ENCODE data around the gene PCDHGA9. TPM values are rescaled to one million over a fixed set of nuclear protein-coding genes. Genes with fewer than 3 reads are reported as not detected.

The PCDHGA9 gene
- 10 to 100 TPM; 12.0 to 18.6 TPM for total RNA-seq

- Histone ChIP-seq H3K4me1 (ENCODE audit: control insufficient read depth in 1 of 2, low read depth in 2 of 2) (no peaks in the 10 kb centered on the region), H3K4me3 (peak within 1 kb of the TSS; percentile 55), H3K27ac (no peak within 1 kb of the TSS), H3K36me3 (no peaks in the 10 kb centered on the region), H3K27me3 (replicated peaks; ENCODE audit: insufficient read depth) (no peaks in the 10 kb centered on the region), H3K9me3 (peaks cover 90% of the 10 kb centered on the region)
- no peak for DNase-seq (ENCODE audit: low spot score)
- TF ChIP-seq CTCF (IDR thresholded peaks at IDR 0.05): no peak
- ATAC-seq (ENCODE audit: insufficient number of reproducible peaks, low FRiP score, low read depth): no peak
Observed at GRCh38 chr5:141402553-141403243, at the start of gene PCDHGA9. Gene PCDHGA9 (plus strand): TSS chr5:141402778. CDS start chr5:141402953, 175 bp downstream.

GRCh38 chr5:141354900-141355469, 47.6 kb upstream of the PCDHGA9 start, which contains the start of gene PCDHGA4:
Gene PCDHGA4 (plus strand): TSS chr5:141355021. CDS start chr5:141355108, 87 bp downstream.
- TF ChIP-seq CTCF (IDR thresholded peaks at IDR 0.05): peak; percentile 23
- H3K27ac ChIP-seq: no peak within 1 kb of the TSS
- peak within 1 kb of the TSS; percentile 59 for H3K4me3 ChIP-seq
- no peaks in the 10 kb centered on the region for H3K36me3 ChIP-seq
- H3K4me1 ChIP-seq (ENCODE audit: control insufficient read depth in 1 of 2, low read depth in 2 of 2): no peaks in the 10 kb centered on the region
- peaks cover 85% of the 10 kb centered on the region for H3K9me3 ChIP-seq
- H3K27me3 ChIP-seq (replicated peaks; ENCODE audit: insufficient read depth): no peaks in the 10 kb centered on the region
- DNase-seq (ENCODE audit: low spot score): no peak
- no peak for ATAC-seq (ENCODE audit: insufficient number of reproducible peaks, low FRiP score, low read depth)

GRCh38 chr5:141355641-141356040, 46.9 kb upstream of the PCDHGA9 start:
- ATAC-seq (ENCODE audit: insufficient number of reproducible peaks, low FRiP score, low read depth): no peak
- Histone ChIP-seq H3K36me3 (no peaks in the 10 kb centered on the region), H3K4me1 (ENCODE audit: control insufficient read depth in 1 of 2, low read depth in 2 of 2) (no peaks in the 10 kb centered on the region), H3K9me3 (peaks cover 85% of the 10 kb centered on the region), H3K27ac (no peak overlapping the region), H3K4me3 (peak overlapping the region; percentile 59), H3K27me3 (replicated peaks; ENCODE audit: insufficient read depth) (no peaks in the 10 kb centered on the region)
- DNase-seq (ENCODE audit: low spot score): no peak
- no peak for TF ChIP-seq CTCF (IDR thresholded peaks at IDR 0.05)

- DNase-seq (ENCODE audit: low spot score) (no peak), ATAC-seq (ENCODE audit: insufficient number of reproducible peaks, low FRiP score, low read depth) (no peak)
- Histone ChIP-seq H3K27ac (no peak overlapping the region), H3K4me3 (no peak overlapping the region), H3K36me3 (no peaks in the 10 kb centered on the region), H3K4me1 (ENCODE audit: control insufficient read depth in 1 of 2, low read depth in 2 of 2) (no peaks in the 10 kb centered on the region), H3K9me3 (peaks cover 85% of the 10 kb centered on the region), H3K27me3 (replicated peaks; ENCODE audit: insufficient read depth) (no peaks in the 10 kb centered on the region)
- no peak for TF ChIP-seq CTCF (IDR thresholded peaks at IDR 0.05)
Observed at GRCh38 chr5:141356133-141356532, 46.4 kb upstream of the PCDHGA9 start.

- no peaks in the 10 kb centered on the region for H3K27me3 ChIP-seq (replicated peaks; ENCODE audit: insufficient read depth)
- ATAC-seq (ENCODE audit: insufficient number of reproducible peaks, low FRiP score, low read depth) (no peak), DNase-seq (ENCODE audit: low spot score) (no peak)
- TF ChIP-seq CTCF (IDR thresholded peaks at IDR 0.05): no peak
- no peak overlapping the region for H3K4me3 ChIP-seq
- H3K27ac ChIP-seq: no peak overlapping the region
- no peaks in the 10 kb centered on the region for H3K4me1 ChIP-seq (ENCODE audit: control insufficient read depth in 1 of 2, low read depth in 2 of 2)
- H3K9me3 ChIP-seq: peaks cover 84% of the 10 kb centered on the region
- H3K36me3 ChIP-seq: no peaks in the 10 kb centered on the region
Observed at GRCh38 chr5:141356950-141357349, 45.6 kb upstream of the PCDHGA9 start.

Measured in thoracic aorta (tissue), 2 donors.